IMR-90 (cell line): Measurements from ENCODE around the gene DYSF. TPM values are rescaled to one million over a fixed set of nuclear protein-coding genes. Genes with fewer than 3 reads are reported as not detected.

Experiments
- ATAC-seq: fragments of 200-7000 bp; cut with Tn5 transposase; 2 replicates; pipeline ENCODE4 v1.9.1; 2020; ENCODE audit warnings: low read depth, mild to moderate bottlenecking, moderate library complexity
- BruUV-seq: library from RNA; stranded (reverse); fragments of 400-500 nt; replicated peaks from 2 replicates; lab custom pipeline; 2021; lab: Mats Ljungman, UMichigan
- CTCF ChIA-PET: fragments of 300-600 bp; formaldehyde crosslinking; extraction: SDS; loops from one replicate; lab custom pipeline; 2021; ENCODE audit warnings: antibody characterized with exemption; lab: Yijun Ruan, JAX
- POLR2A ChIA-PET: fragments of 300-600 bp; sonication (Branson Sonifier 250); formaldehyde crosslinking; loops from one replicate; lab custom pipeline; 2022; ENCODE audit warnings: antibody characterized with exemption; ENCODE audit not compliant: unreplicated experiment; lab: Charles Lee
- DNase-seq: peaks from one replicate; pipeline ENCODE4 v3.0.0; 2013
- H2AFZ ChIP-seq: replicated peaks from 2 replicates; pipeline ENCODE3; 2013; ENCODE audit warnings: low read length, mild to moderate bottlenecking; ENCODE audit not compliant: poor library complexity
- H2AK5ac ChIP-seq: 2 replicates; pipeline ENCODE4 v1.6.1; 2013; ENCODE audit warnings: low read depth, low read length, inconsistent platforms
- H2AK9ac ChIP-seq: replicated peaks from 2 replicates; pipeline ENCODE3; 2013; ENCODE audit warnings: mild to moderate bottlenecking, low read depth, low read length, moderate library complexity; ENCODE audit not compliant: poor library complexity
- H2BK120ac ChIP-seq: 2 replicates; pipeline ENCODE4 v1.6.1; 2013; ENCODE audit warnings: low read depth, low read length, inconsistent platforms
- H2BK15ac ChIP-seq: 3 replicates; pipeline ENCODE4 v1.6.1; 2013; ENCODE audit warnings: low read depth, low read length, inconsistent platforms
- H2BK20ac ChIP-seq: 2 replicates; pipeline ENCODE4 v1.6.1; 2013; ENCODE audit warnings: low read depth, mild to moderate bottlenecking, inconsistent platforms, low read length, moderate library complexity
- H2BK5ac ChIP-seq: 2 replicates; pipeline ENCODE4 v1.6.1; 2013; ENCODE audit warnings: mild to moderate bottlenecking, low read depth, low read length, inconsistent platforms; ENCODE audit not compliant: poor library complexity, severe bottlenecking
- H3K14ac ChIP-seq: replicated peaks from 2 replicates; pipeline ENCODE4 v1.6.1; 2013; ENCODE audit warnings: low read depth, low read length, inconsistent platforms
- H3K18ac ChIP-seq: 2 replicates; pipeline ENCODE4 v1.6.1; 2013; ENCODE audit warnings: low read depth, low read length, control low read depth
- H3K23ac ChIP-seq: 2 replicates; pipeline ENCODE4 v1.6.1; 2013; ENCODE audit warnings: low read depth, low read length, inconsistent platforms
- H3K27ac ChIP-seq: 2 replicates; pipeline ENCODE4 v1.5.1; 2013; ENCODE audit warnings: mild to moderate bottlenecking, control low read depth, low read length; ENCODE audit not compliant: insufficient read depth
- H3K27me3 ChIP-seq: 2 replicates; pipeline ENCODE4 v1.6.1; 2013; ENCODE audit warnings: low read length; ENCODE audit not compliant: control insufficient read depth, insufficient read depth
- H3K36me3 ChIP-seq: 2 replicates; pipeline ENCODE4 v1.6.1; 2013; ENCODE audit warnings: low read length, mixed read lengths; ENCODE audit not compliant: control insufficient read depth, insufficient read depth
- H3K4ac ChIP-seq: 2 replicates; pipeline ENCODE4 v1.6.1; 2013; ENCODE audit warnings: low read depth, low read length, inconsistent platforms
- H3K4me1 ChIP-seq: 2 replicates; pipeline ENCODE4 v1.6.1; 2013; ENCODE audit warnings: low read length, mixed read lengths; ENCODE audit not compliant: control insufficient read depth, insufficient read depth
- H3K4me2 ChIP-seq: 2 replicates; pipeline ENCODE4 v1.6.1; 2013; ENCODE audit warnings: low read depth, mild to moderate bottlenecking, control low read depth, low read length, moderate library complexity
- H3K4me3 ChIP-seq: 2 replicates; pipeline ENCODE4 v1.5.1; 2013; ENCODE audit warnings: low read depth, mild to moderate bottlenecking, control low read depth, low read length, moderate library complexity; ENCODE audit not compliant: insufficient read depth
- H3K56ac ChIP-seq: 2 replicates; pipeline ENCODE4 v1.6.1; 2013; ENCODE audit warnings: low read length, inconsistent platforms; ENCODE audit not compliant: insufficient read depth; ENCODE audit errors: extremely low read depth
- H3K79me1 ChIP-seq, 2 experiments: 2 replicates each; pipeline ENCODE4 v1.6.1; 2013; ENCODE audit warnings: low read length in 2 of 2, inconsistent platforms in 1 of 2, low read depth in 1 of 2
- H3K9ac ChIP-seq: 2 replicates; pipeline ENCODE4 v1.6.1; 2013; ENCODE audit warnings: low read depth, low read length, control low read depth
- H3K9me1 ChIP-seq: 2 replicates; pipeline ENCODE4 v1.6.1; 2013; ENCODE audit warnings: low read length, inconsistent platforms; ENCODE audit not compliant: insufficient read depth
- H3K9me3 ChIP-seq: 2 replicates; pipeline ENCODE4 v1.6.1; 2013; ENCODE audit warnings: low read length; ENCODE audit not compliant: control insufficient read depth, insufficient read depth
- H4K20me1 ChIP-seq: 2 replicates; pipeline ENCODE4 v1.6.1; 2013; ENCODE audit warnings: low read length, inconsistent platforms; ENCODE audit not compliant: insufficient read depth
- H4K5ac ChIP-seq: 2 replicates; pipeline ENCODE4 v1.6.1; 2013; ENCODE audit warnings: mild to moderate bottlenecking, low read depth, low read length, control low read depth
- H4K8ac ChIP-seq, 2 experiments: 2 replicates each; pipeline ENCODE4 v1.6.1; 2013; ENCODE audit warnings: low read depth in 2 of 2, low read length in 2 of 2, control low read depth in 1 of 2, inconsistent platforms in 1 of 2
- H4K91ac ChIP-seq: 2 replicates; pipeline ENCODE4 v1.6.1; 2013; ENCODE audit warnings: low read depth, low read length, inconsistent platforms; ENCODE audit not compliant: insufficient read depth
- BHLHE40 ChIP-seq: fragments of 150-350 bp; IDR thresholded peaks from 2 replicates; pipeline ENCODE4 v1.6.1; 2016; ENCODE audit warnings: mild to moderate bottlenecking, low read depth, low read length
- CEBPB ChIP-seq: IDR thresholded peaks from 2 replicates; pipeline ENCODE4 v1.6.1; 2012; ENCODE audit warnings: low read depth, low read length, improper control_type of control experiment
- CHD1 ChIP-seq: IDR thresholded peaks from 2 replicates; pipeline ENCODE4 v1.6.1; 2012; ENCODE audit warnings: low read depth, low read length, improper control_type of control experiment
- FOS ChIP-seq: fragments of 150-350 bp; IDR thresholded peaks from 2 replicates; pipeline ENCODE4 v1.6.1; 2016; ENCODE audit warnings: low read depth, low read length
- MAFK ChIP-seq: IDR thresholded peaks from 2 replicates; pipeline ENCODE4 v1.6.1; 2012; ENCODE audit warnings: low read depth, low read length, improper control_type of control experiment
- MAZ ChIP-seq: IDR thresholded peaks from 2 replicates; pipeline ENCODE4 v1.6.1; 2012; ENCODE audit warnings: low read depth, mild to moderate bottlenecking, low read length, improper control_type of control experiment, moderate library complexity, borderline replicate concordance
- MXI1 ChIP-seq: IDR thresholded peaks from 2 replicates; pipeline ENCODE4 v1.6.1; 2012; ENCODE audit warnings: low read depth, mild to moderate bottlenecking, low read length, moderate library complexity, borderline replicate concordance
- NFE2L2 ChIP-seq: fragments of 150-350 bp; IDR thresholded peaks from 2 replicates; pipeline ENCODE4 v1.6.1; 2016; ENCODE audit warnings: low read depth, mild to moderate bottlenecking, low read length
- POLR2A ChIP-seq: IDR thresholded peaks from 2 replicates; pipeline ENCODE4 v1.6.1; 2012; ENCODE audit warnings: mild to moderate bottlenecking, low read depth, low read length
- RAD21 ChIP-seq: IDR thresholded peaks from 2 replicates; pipeline ENCODE4 v1.6.1; 2012; ENCODE audit warnings: low read length, improper control_type of control experiment
- RCOR1 ChIP-seq: IDR thresholded peaks from 2 replicates; pipeline ENCODE4 v1.6.1; 2012; ENCODE audit warnings: mild to moderate bottlenecking, low read length, improper control_type of control experiment; ENCODE audit not compliant: insufficient replicate concordance
- RFX5 ChIP-seq: IDR thresholded peaks from 2 replicates; pipeline ENCODE4 v1.8.0; 2012; ENCODE audit warnings: low read depth, mild to moderate bottlenecking, low read length, moderate library complexity
- SMC3 ChIP-seq: fragments of 150-350 bp; IDR thresholded peaks from 2 replicates; pipeline ENCODE4 v1.6.1; 2016; ENCODE audit warnings: low read depth, mild to moderate bottlenecking, antibody characterized with exemption, low read length, moderate library complexity
- WGBS, 2 experiments: methylation state at CpG; one replicate each; pipeline versions ENCODE4 v1.1.5 to v1.1.7; 2013; ENCODE audit warnings: missing lambda C conversion rate in 2 of 2; ENCODE audit not compliant: insufficient read length in 1 of 2; ENCODE audit errors: extremely low coverage in 2 of 2; 5-methylcytosine and 5-hydroxymethylcytosine counted together
- dilution Hi-C: fragments of 300-500 bp; cut with HindIII; formaldehyde crosslinking; loops from one replicate; pipeline ENCODE4 v1.14.3; 2018; ENCODE audit warnings: low sequenced_read_pairs; ENCODE audit not compliant: unreplicated experiment
- in situ Hi-C: fragments of 300-500 bp; cut with MboI; formaldehyde crosslinking; loops from 3 replicates; pipeline ENCODE4 v1.14.3; 2019; ENCODE audit warnings: low sequenced_read_pairs, inconsistent platforms, mixed read lengths
- intact Hi-C: fragments of 100-400 bp; cut with micrococcal nuclease; formaldehyde crosslinking; loops from 2 replicates; pipeline ENCODE4 v1.10.0; 2022
- polyA plus RNA-seq, 3 experiments: library from polyadenylated mRNA; depleted of rRNA; stranded (reverse); fragments of >200 nt; gene quantifications; 2 replicates each; pipeline ENCODE4 v1.2.3, GENCODE V29; 2012; ENCODE audit warnings: low replicate concordance in 1 of 3
- total RNA-seq: library from RNA; depleted of rRNA; stranded (reverse); fragments of >200 nt; gene quantifications from 2 replicates; pipeline ENCODE4 v1.2.3, GENCODE V29; 2012
- TF ChIP-seq, protein P1 (sequence below): fragments of 150-350 bp; IDR thresholded peaks from 2 replicates; pipeline ENCODE4 v1.6.1; 2017; ENCODE audit warnings: mild to moderate bottlenecking, antibody characterized with exemption, low read length, low read depth
- TF ChIP-seq, protein P2 (sequence below): conservative IDR thresholded peaks from 2 replicates; pipeline ENCODE4 v1.5.1; 2012; ENCODE audit warnings: mild to moderate bottlenecking, low read depth, low read length, improper control_type of control experiment

Gene DYSF
- total and polyA plus RNA-seq, 2 of the 4 experiments (the other 2 are of a cell fraction) = 0.09 to 0.18 TPM

DNA sequence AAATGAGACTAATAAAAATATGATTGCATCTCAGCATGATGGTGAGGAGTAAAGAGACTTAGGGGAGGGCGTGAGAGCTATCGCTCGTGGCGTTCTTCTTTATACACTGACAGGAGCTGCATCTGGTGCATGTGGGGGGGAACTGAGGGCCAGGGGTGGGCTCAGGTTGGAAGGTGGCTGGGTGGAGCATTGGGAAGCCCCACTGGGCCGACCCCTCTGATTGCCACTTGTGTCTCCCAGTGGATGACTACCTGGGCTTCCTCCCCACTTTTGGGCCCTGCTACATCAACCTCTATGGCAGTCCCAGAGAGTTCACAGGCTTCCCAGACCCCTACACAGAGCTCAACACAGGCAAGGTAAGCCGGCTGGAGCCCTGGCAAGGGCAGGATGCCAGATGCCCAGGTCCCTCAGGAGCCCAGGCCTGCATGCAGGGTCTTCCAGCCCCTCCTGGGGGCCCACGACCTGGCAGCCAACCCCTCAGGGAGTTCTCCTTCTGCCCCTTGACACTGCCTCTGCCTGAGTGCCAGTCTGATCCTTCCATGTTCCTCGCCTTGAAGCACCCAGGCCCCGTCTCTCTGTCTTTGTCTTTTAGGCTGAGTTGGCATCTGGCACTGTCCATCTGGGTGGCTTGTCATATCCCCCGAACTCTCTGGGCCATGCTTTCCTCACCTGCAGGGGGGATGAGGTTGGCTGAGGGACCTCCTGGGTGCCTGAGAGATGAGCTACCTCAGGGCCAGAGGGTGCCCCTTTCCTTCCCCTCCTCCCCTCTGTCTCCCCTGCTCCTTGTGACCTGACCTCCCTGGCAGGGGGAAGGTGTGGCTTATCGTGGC lies 97.7 kb downstream of the DYSF start:
- H3K9me3 ChIP-seq = no peaks in the 10 kb centered on the region; the same call in 1 of the 2 replicates
- POLR2A ChIA-PET = no interaction called here
- no peak overlapping the region for H3K4me2 ChIP-seq
- no peak overlapping the region for H3K56ac ChIP-seq
- no peak overlapping the region for H3K27ac ChIP-seq
- H4K8ac ChIP-seq = no peak overlapping the region
- no peak overlapping the region for H2BK20ac ChIP-seq
- no peaks in the 10 kb centered on the region for H3K4me1 ChIP-seq
- H3K4ac ChIP-seq = no peak overlapping the region
- H3K36me3 ChIP-seq = no peaks in the 10 kb centered on the region
- in situ Hi-C loops (no loop called here), intact Hi-C loops (no loop called here), dilution Hi-C loops (no loop called here)
- no peak overlapping the region for H2BK15ac ChIP-seq
- peaks cover 34% of the 10 kb centered on the region for H3K27me3 ChIP-seq
- no peak overlapping the region for H3K23ac ChIP-seq
- H4K91ac ChIP-seq = no peak overlapping the region
- no peak overlapping the region for H3K14ac ChIP-seq
- BruUV-seq = no TSS peak
- no peak overlapping the region for H2BK120ac ChIP-seq
- H3K9me1 ChIP-seq = no peaks in the 10 kb centered on the region
- WGBS, 2 experiments = 58% methylated on average over 2 of the region's 11 CpGs; no CpG with 5 or more reads in 1 of the 2 experiments
- H2BK5ac ChIP-seq = no peak overlapping the region
- H3K9ac ChIP-seq = no peak overlapping the region
- DNase-seq (no peak), ATAC-seq (no peak)
- CTCF ChIA-PET = interaction anchor here (1.2 kb wide), 1 partner anchor 9 kb away, joined by 3 read pairs; no protein-coding TSS in a partner anchor
- no peaks in the 10 kb centered on the region for H4K20me1 ChIP-seq
- no peaks in the 10 kb centered on the region for H3K79me1 ChIP-seq
- no peak overlapping the region for H2AK5ac ChIP-seq
- no peak overlapping the region for H3K18ac ChIP-seq
- no peak overlapping the region for H4K5ac ChIP-seq
- H3K4me3 ChIP-seq = no peak overlapping the region
- no peak overlapping the region for H2AK9ac ChIP-seq
- H2AFZ ChIP-seq = no peak overlapping the region
- TF ChIP-seq RFX5 (no peak), RAD21 (no peak), SMC3 (no peak), BHLHE40 (no peak), CHD1 (no peak), CEBPB (no peak), POLR2A (no peak), FOS (no peak), NFE2L2 (no peak), MXI1 (no peak), MAZ (no peak), MAFK (no peak), RCOR1 (no peak)
- TF ChIP-seq, protein P1, sequence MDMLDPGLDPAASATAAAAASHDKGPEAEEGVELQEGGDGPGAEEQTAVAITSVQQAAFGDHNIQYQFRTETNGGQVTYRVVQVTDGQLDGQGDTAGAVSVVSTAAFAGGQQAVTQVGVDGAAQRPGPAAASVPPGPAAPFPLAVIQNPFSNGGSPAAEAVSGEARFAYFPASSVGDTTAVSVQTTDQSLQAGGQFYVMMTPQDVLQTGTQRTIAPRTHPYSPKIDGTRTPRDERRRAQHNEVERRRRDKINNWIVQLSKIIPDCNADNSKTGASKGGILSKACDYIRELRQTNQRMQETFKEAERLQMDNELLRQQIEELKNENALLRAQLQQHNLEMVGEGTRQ = no peak
- TF ChIP-seq, protein P2, sequence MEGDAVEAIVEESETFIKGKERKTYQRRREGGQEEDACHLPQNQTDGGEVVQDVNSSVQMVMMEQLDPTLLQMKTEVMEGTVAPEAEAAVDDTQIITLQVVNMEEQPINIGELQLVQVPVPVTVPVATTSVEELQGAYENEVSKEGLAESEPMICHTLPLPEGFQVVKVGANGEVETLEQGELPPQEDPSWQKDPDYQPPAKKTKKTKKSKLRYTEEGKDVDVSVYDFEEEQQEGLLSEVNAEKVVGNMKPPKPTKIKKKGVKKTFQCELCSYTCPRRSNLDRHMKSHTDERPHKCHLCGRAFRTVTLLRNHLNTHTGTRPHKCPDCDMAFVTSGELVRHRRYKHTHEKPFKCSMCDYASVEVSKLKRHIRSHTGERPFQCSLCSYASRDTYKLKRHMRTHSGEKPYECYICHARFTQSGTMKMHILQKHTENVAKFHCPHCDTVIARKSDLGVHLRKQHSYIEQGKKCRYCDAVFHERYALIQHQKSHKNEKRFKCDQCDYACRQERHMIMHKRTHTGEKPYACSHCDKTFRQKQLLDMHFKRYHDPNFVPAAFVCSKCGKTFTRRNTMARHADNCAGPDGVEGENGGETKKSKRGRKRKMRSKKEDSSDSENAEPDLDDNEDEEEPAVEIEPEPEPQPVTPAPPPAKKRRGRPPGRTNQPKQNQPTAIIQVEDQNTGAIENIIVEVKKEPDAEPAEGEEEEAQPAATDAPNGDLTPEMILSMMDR = no peak
